ENCODE results near the gene TMCC3. TPM values are rescaled to one million over a fixed set of nuclear protein-coding genes. Genes with fewer than 3 reads are reported as not detected.

TMCC3 gene
- total RNA-seq, 1 experiment from 2014 or later, result 2.1 TPM

DNA sequence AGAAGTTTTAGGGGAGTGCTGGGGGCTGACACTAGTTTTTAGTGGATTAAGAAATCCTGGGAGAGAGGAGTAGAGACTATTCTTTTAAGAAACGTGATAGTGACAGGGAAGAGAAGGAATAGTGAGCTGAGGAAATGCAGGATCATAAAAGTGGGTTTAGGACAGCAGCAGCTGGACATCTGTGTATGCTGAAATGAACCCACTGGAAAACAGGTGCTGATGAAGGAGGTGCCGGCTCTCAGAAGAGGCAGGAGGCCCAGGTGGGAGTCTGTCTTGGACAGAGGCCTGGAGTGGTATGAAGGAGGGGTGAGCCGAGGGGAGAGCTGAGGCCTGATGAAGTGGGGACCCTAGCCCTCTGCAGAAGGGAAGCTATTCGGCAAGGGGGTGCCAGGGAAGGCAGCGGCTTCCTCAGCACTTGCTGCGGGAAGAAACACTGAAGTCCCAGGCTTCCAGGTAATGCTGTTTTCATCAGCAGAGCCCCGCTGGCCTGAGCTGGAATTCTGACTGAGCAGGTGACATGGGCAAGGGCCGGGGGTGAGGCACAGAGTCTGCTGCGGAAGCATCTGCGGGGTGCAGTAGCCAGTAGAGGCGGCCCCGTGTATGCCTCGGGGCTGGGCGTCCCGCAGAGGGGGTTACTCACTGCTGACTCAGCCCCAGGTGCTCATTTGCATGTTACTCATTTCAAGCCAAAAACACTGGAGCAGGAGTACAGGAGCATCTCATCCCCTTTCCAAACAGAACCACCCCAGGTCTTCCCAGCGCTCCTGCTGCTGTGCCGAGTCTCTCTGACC, 89.7 kb downstream of the TMCC3 start:
- no peaks in the 10 kb centered on the region for H3K27me3 ChIP-seq (replicated peaks; ENCODE audit: control insufficient read depth, insufficient read depth, low read length)
- peak overlapping the region; percentile 8 for H3K27ac Mint-ChIP-seq (ENCODE audit: unreplicated experiment)
- H3K4me3 ChIP-seq (ENCODE audit: low read depth, low read length), result no peak overlapping the region
- intact Hi-C loops (cut with micrococcal nuclease; ENCODE audit: unreplicated experiment), result no loop called here
- ChIA-PET CTCF (no interaction called here), POLR2A (no interaction called here)
- BruUV-seq (replicated peaks), result no TSS peak
- no peak for DNase-seq
- H3K27me3 Mint-ChIP-seq (ENCODE audit: insufficient read depth, unreplicated experiment), result no peaks in the 10 kb centered on the region
- H3K9me3 ChIP-seq, result 0 out of 2 replicates have a peak, but pooled peaks cover 2% of the 10 kb centered on the region
- H3K4me1 ChIP-seq, result no peaks in the 10 kb centered on the region
- H3K9me3 Mint-ChIP-seq (ENCODE audit: unreplicated experiment), result peaks cover 11% of the 10 kb centered on the region
- peaks cover 6% of the 10 kb centered on the region for H3K4me1 Mint-ChIP-seq (ENCODE audit: low read depth, unreplicated experiment)
- no peaks in the 10 kb centered on the region for H3K36me3 ChIP-seq (ENCODE audit: control insufficient read depth, insufficient read depth, low read length)
- no peaks in the 10 kb centered on the region for H3K36me3 Mint-ChIP-seq (ENCODE audit: insufficient read depth, unreplicated experiment)
- no peak overlapping the region for H3K4me3 Mint-ChIP-seq (ENCODE audit: unreplicated experiment)
- TF ChIP-seq, protein P1, sequence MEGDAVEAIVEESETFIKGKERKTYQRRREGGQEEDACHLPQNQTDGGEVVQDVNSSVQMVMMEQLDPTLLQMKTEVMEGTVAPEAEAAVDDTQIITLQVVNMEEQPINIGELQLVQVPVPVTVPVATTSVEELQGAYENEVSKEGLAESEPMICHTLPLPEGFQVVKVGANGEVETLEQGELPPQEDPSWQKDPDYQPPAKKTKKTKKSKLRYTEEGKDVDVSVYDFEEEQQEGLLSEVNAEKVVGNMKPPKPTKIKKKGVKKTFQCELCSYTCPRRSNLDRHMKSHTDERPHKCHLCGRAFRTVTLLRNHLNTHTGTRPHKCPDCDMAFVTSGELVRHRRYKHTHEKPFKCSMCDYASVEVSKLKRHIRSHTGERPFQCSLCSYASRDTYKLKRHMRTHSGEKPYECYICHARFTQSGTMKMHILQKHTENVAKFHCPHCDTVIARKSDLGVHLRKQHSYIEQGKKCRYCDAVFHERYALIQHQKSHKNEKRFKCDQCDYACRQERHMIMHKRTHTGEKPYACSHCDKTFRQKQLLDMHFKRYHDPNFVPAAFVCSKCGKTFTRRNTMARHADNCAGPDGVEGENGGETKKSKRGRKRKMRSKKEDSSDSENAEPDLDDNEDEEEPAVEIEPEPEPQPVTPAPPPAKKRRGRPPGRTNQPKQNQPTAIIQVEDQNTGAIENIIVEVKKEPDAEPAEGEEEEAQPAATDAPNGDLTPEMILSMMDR (IDR thresholded peaks at IDR 0.05; ENCODE audit: insufficient read depth in 1 of 2, low read depth in 1 of 2, low read length in 1 of 2, severe bottlenecking in 1 of 2, unreplicated experiment in 1 of 2), result no peak

- TF ChIP-seq, protein P1 (IDR thresholded peaks at IDR 0.05; ENCODE audit: insufficient read depth in 1 of 2, low read depth in 1 of 2, low read length in 1 of 2, severe bottlenecking in 1 of 2, unreplicated experiment in 1 of 2), result no peak
- DNase-seq, result no peak
- H3K27me3 Mint-ChIP-seq (ENCODE audit: insufficient read depth, unreplicated experiment), result no peaks in the 10 kb centered on the region
- no peak overlapping the region for H3K4me3 Mint-ChIP-seq (ENCODE audit: unreplicated experiment)
- BruUV-seq (replicated peaks), result no TSS peak
- Histone ChIP-seq H3K27me3 (replicated peaks; ENCODE audit: control insufficient read depth, insufficient read depth, low read length) (no peaks in the 10 kb centered on the region), H3K9me3 (0 out of 2 replicates have a peak, but pooled peaks cover 2% of the 10 kb centered on the region), H3K4me1 (no peaks in the 10 kb centered on the region), H3K36me3 (ENCODE audit: control insufficient read depth, insufficient read depth, low read length) (no peaks in the 10 kb centered on the region), H3K4me3 (ENCODE audit: low read depth, low read length) (no peak overlapping the region)
- intact Hi-C loops (cut with micrococcal nuclease; ENCODE audit: unreplicated experiment), result no loop called here
- H3K9me3 Mint-ChIP-seq (ENCODE audit: unreplicated experiment), result peaks cover 11% of the 10 kb centered on the region
- POLR2A ChIA-PET, result no interaction called here
- no peaks in the 10 kb centered on the region for H3K36me3 Mint-ChIP-seq (ENCODE audit: insufficient read depth, unreplicated experiment)
- H3K27ac Mint-ChIP-seq (ENCODE audit: unreplicated experiment), result no peak overlapping the region
- CTCF ChIA-PET, result interaction anchor here (0.5 to 0.7 kb wide), 2 partner anchors 8 to 599 kb away, joined by 3 read pairs; no protein-coding TSS in a partner anchor
- peaks cover 6% of the 10 kb centered on the region for H3K4me1 Mint-ChIP-seq (ENCODE audit: low read depth, unreplicated experiment)
Measured at GRCh38 chr12:94558612-94559011, 91.7 kb downstream of the TMCC3 start.

- Mint-ChIP-seq H3K36me3 (ENCODE audit: insufficient read depth, unreplicated experiment) (no peaks in the 10 kb centered on the region), H3K27me3 (ENCODE audit: insufficient read depth, unreplicated experiment) (no peaks in the 10 kb centered on the region), H3K27ac (ENCODE audit: unreplicated experiment) (no peak overlapping the region), H3K4me3 (ENCODE audit: unreplicated experiment) (no peak overlapping the region), H3K4me1 (ENCODE audit: low read depth, unreplicated experiment) (peaks cover 6% of the 10 kb centered on the region), H3K9me3 (ENCODE audit: unreplicated experiment) (peaks cover 11% of the 10 kb centered on the region)
- intact Hi-C loops (cut with micrococcal nuclease; ENCODE audit: unreplicated experiment), result no loop called here
- TF ChIP-seq, protein P1 (IDR thresholded peaks at IDR 0.05; ENCODE audit: insufficient read depth in 1 of 2, low read depth in 1 of 2, low read length in 1 of 2, severe bottlenecking in 1 of 2, unreplicated experiment in 1 of 2), result no peak
- no peaks in the 10 kb centered on the region for H3K27me3 ChIP-seq (replicated peaks; ENCODE audit: control insufficient read depth, insufficient read depth, low read length)
- ChIA-PET POLR2A (no interaction called here), CTCF (interaction anchor here (0.5 to 0.6 kb wide), 2 partner anchors 600 to 866 kb away, joined by 3 read pairs; no protein-coding TSS in a partner anchor)
- 0 out of 2 replicates have a peak, but pooled peaks cover 2% of the 10 kb centered on the region for H3K9me3 ChIP-seq
- H3K36me3 ChIP-seq (ENCODE audit: control insufficient read depth, insufficient read depth, low read length), result no peaks in the 10 kb centered on the region
- BruUV-seq (replicated peaks), result no TSS peak
- H3K4me1 ChIP-seq, result no peaks in the 10 kb centered on the region
- H3K4me3 ChIP-seq (ENCODE audit: low read depth, low read length), result no peak overlapping the region
- peak in 1 of 2 experiments; percentile 22 for DNase-seq
Measured at GRCh38 chr12:94557746-94558295, 92.5 kb downstream of the TMCC3 start.

Data from Caco-2 (cell line).